Panc1 (cell line): ENCODE data around the gene LRSAM1. TPM values are rescaled to one million over a fixed set of nuclear protein-coding genes. Genes with fewer than 3 reads are reported as not detected.

ENCODE experiments used
- ATAC-seq: fragments of 200-7000 bp; cut with Tn5 transposase; 2 replicates; pipeline ENCODE4 v1.9.1; 2020; ENCODE audit warnings: mild to moderate bottlenecking, moderate library complexity
- BruUV-seq: library from RNA; stranded (reverse); fragments of 400-500 nt; replicated peaks from 2 replicates; lab custom pipeline; 2021; lab: Mats Ljungman, UMichigan
- CTCF ChIA-PET: fragments of 300-600 bp; sonication (Branson Sonifier 250); formaldehyde crosslinking; loops from one replicate; lab custom pipeline; 2022; ENCODE audit warnings: antibody characterized with exemption; lab: Charles Lee
- POLR2A ChIA-PET: fragments of 300-600 bp; sonication (Branson Sonifier 250); formaldehyde crosslinking; loops from one replicate; lab custom pipeline; 2022; ENCODE audit warnings: antibody characterized with exemption; lab: Charles Lee
- DNase-seq: peaks from one replicate; pipeline ENCODE4 v3.0.0-alpha.2; 2010; ENCODE audit warnings: low read depth, low spot score
- H3K27ac ChIP-seq: 2 replicates; pipeline ENCODE4 v1.5.1; 2011; ENCODE audit warnings: mild to moderate bottlenecking, low read length, inconsistent platforms
- H3K27me3 ChIP-seq: fragments of 200-500 bp; sonication (Bioruptor generic); 2 replicates; pipeline ENCODE4 v1.6.0; 2014; ENCODE audit warnings: low read length, inconsistent platforms; ENCODE audit not compliant: control insufficient read depth, insufficient read depth
- H3K36me3 ChIP-seq: fragments of 200-500 bp; sonication (Bioruptor generic); 2 replicates; pipeline ENCODE4 v1.5.1; 2014; ENCODE audit warnings: inconsistent platforms, mild to moderate bottlenecking, low read length, moderate library complexity; ENCODE audit not compliant: control insufficient read depth, insufficient read depth
- H3K4me1 ChIP-seq: 2 replicates; pipeline ENCODE4 v1.5.1; 2011; ENCODE audit warnings: inconsistent platforms, mild to moderate bottlenecking, low read length, moderate library complexity; ENCODE audit not compliant: control insufficient read depth, insufficient read depth
- H3K4me3 ChIP-seq, 2 experiments: 2 replicates each; pipeline ENCODE4 v1.5.1; 2011 to 2012; ENCODE audit warnings: low read depth in 2 of 2, low read length in 2 of 2, mild to moderate bottlenecking in 2 of 2, inconsistent platforms in 1 of 2, moderate library complexity in 1 of 2
- H3K9me3 ChIP-seq: fragments of 200-500 bp; sonication (Bioruptor generic); 2 replicates; pipeline ENCODE4 v1.5.1; 2014; ENCODE audit warnings: low read depth, mild to moderate bottlenecking, inconsistent platforms, low read length, moderate library complexity; ENCODE audit not compliant: control insufficient read depth, insufficient read depth
- POLR2AphosphoS5 ChIP-seq: IDR thresholded peaks from 2 replicates; pipeline ENCODE4 v1.6.1; 2012; ENCODE audit warnings: mild to moderate bottlenecking, low read depth, low read length, moderate library complexity
- SIN3A ChIP-seq: IDR thresholded peaks from 2 replicates; pipeline ENCODE4 v1.6.1; 2012; ENCODE audit warnings: low read depth, mild to moderate bottlenecking, low read length, moderate library complexity, borderline replicate concordance; ENCODE audit not compliant: insufficient read depth
- TCF7L2 ChIP-seq: IDR thresholded peaks from 2 replicates; pipeline ENCODE4 v1.6.1; 2011; ENCODE audit warnings: mild to moderate bottlenecking, low read depth, low read length, inconsistent platforms
- in situ Hi-C: cut with HindIII; loops from 2 replicates; pipeline ENCODE4 v1.10.0; 2016; ENCODE audit warnings: low sequenced_read_pairs, low pct_unique_long_range_greater_than_20kb
- intact Hi-C: fragments of 100-400 bp; cut with micrococcal nuclease; formaldehyde crosslinking; loops from one replicate; pipeline ENCODE4 v1.10.0; 2022; ENCODE audit not compliant: unreplicated experiment
- total RNA-seq: library from RNA; stranded (reverse); gene quantifications from one replicate; pipeline ENCODE4 v1.2.1, GENCODE V29; 2021; ENCODE audit not compliant: unreplicated experiment
- TF ChIP-seq, protein P1 (sequence below), 2 experiments: IDR thresholded peaks; 2 replicates each; pipeline ENCODE4 v1.6.1; 2011 to 2012; ENCODE audit warnings: low read depth in 2 of 2, control low read depth in 1 of 2, low read length in 1 of 2, mild to moderate bottlenecking in 1 of 2, moderate library complexity in 1 of 2; ENCODE audit not compliant: insufficient read depth in 1 of 2
- TF ChIP-seq, protein P2 (sequence below): fragments of 450-650 bp; IDR thresholded peaks from 2 replicates; pipeline ENCODE4 v1.5.1; 2017; ENCODE audit warnings: mild to moderate bottlenecking

Gene LRSAM1
- total RNA-seq, 1 experiment from 2014 or later = 15.4 TPM

DNA sequence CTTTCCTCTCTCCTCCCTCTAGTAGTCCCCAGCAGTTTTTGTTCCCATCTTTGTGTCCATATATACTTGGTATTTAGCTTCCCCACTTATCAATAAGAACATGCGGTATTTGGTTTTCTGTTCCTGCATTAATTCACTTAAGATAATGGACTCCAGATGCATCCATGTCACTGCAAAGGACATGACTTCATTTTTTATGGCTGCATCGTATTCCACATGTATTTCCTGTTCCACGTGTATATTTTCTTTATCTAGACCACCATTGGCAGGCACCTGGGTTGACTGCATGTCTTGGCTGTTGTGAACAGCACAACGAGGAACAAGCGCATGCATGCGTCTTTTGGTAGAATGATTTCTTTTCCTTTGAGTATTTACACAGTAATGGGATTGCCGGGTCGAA is 20.9 kb upstream of the LRSAM1 start:
- no peaks in the 10 kb centered on the region for H3K27me3 ChIP-seq
- in situ Hi-C loops = no loop called here
- no peaks in the 10 kb centered on the region for H3K9me3 ChIP-seq
- ATAC-seq (no peak), DNase-seq (no peak)
- peaks cover 3% of the 10 kb centered on the region; the same call in 1 of the 2 replicates for H3K4me1 ChIP-seq
- BruUV-seq = no TSS peak
- CTCF ChIA-PET = no interaction called here
- TF ChIP-seq, protein P1, sequence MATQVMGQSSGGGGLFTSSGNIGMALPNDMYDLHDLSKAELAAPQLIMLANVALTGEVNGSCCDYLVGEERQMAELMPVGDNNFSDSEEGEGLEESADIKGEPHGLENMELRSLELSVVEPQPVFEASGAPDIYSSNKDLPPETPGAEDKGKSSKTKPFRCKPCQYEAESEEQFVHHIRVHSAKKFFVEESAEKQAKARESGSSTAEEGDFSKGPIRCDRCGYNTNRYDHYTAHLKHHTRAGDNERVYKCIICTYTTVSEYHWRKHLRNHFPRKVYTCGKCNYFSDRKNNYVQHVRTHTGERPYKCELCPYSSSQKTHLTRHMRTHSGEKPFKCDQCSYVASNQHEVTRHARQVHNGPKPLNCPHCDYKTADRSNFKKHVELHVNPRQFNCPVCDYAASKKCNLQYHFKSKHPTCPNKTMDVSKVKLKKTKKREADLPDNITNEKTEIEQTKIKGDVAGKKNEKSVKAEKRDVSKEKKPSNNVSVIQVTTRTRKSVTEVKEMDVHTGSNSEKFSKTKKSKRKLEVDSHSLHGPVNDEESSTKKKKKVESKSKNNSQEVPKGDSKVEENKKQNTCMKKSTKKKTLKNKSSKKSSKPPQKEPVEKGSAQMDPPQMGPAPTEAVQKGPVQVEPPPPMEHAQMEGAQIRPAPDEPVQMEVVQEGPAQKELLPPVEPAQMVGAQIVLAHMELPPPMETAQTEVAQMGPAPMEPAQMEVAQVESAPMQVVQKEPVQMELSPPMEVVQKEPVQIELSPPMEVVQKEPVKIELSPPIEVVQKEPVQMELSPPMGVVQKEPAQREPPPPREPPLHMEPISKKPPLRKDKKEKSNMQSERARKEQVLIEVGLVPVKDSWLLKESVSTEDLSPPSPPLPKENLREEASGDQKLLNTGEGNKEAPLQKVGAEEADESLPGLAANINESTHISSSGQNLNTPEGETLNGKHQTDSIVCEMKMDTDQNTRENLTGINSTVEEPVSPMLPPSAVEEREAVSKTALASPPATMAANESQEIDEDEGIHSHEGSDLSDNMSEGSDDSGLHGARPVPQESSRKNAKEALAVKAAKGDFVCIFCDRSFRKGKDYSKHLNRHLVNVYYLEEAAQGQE (IDR thresholded peaks at IDR 0.05; ENCODE audit: insufficient read depth in 1 of 2, low read depth in 2 of 2, low read length in 1 of 2) = no peak
- TF ChIP-seq TCF7L2 (no peak), POLR2AphosphoS5 (no peak), SIN3A (no peak)
- TF ChIP-seq, protein P2, sequence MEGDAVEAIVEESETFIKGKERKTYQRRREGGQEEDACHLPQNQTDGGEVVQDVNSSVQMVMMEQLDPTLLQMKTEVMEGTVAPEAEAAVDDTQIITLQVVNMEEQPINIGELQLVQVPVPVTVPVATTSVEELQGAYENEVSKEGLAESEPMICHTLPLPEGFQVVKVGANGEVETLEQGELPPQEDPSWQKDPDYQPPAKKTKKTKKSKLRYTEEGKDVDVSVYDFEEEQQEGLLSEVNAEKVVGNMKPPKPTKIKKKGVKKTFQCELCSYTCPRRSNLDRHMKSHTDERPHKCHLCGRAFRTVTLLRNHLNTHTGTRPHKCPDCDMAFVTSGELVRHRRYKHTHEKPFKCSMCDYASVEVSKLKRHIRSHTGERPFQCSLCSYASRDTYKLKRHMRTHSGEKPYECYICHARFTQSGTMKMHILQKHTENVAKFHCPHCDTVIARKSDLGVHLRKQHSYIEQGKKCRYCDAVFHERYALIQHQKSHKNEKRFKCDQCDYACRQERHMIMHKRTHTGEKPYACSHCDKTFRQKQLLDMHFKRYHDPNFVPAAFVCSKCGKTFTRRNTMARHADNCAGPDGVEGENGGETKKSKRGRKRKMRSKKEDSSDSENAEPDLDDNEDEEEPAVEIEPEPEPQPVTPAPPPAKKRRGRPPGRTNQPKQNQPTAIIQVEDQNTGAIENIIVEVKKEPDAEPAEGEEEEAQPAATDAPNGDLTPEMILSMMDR = no peak
- H3K27ac ChIP-seq = no peak overlapping the region
- no peak overlapping the region for H3K4me3 ChIP-seq
- POLR2A ChIA-PET = no interaction called here
- H3K36me3 ChIP-seq = no peaks in the 10 kb centered on the region; the same call in 1 of the 2 replicates
- intact Hi-C loops = no loop called here

GRCh38 chr9:127437497-127438264 is 13.6 kb upstream of the LRSAM1 start:
- POLR2A ChIA-PET = no interaction called here
- BruUV-seq = no TSS peak
- H3K36me3 ChIP-seq = peaks cover 3% of the 10 kb centered on the region; the same call in 1 of the 2 replicates
- H3K4me3 ChIP-seq = no peak overlapping the region
- intact Hi-C loops (no loop called here), in situ Hi-C loops (no loop called here)
- no peaks in the 10 kb centered on the region for H3K9me3 ChIP-seq
- H3K27me3 ChIP-seq = no peaks in the 10 kb centered on the region
- no peaks in the 10 kb centered on the region for H3K4me1 ChIP-seq
- H3K27ac ChIP-seq = no peak overlapping the region
- DNase-seq (no peak), ATAC-seq (no peak)
- TF ChIP-seq, protein P2 = no peak; the same call in 1 of the 2 replicates
- TF ChIP-seq POLR2AphosphoS5 (no peak), TCF7L2 (no peak), SIN3A (no peak)
- TF ChIP-seq, protein P1 (IDR thresholded peaks at IDR 0.05; ENCODE audit: insufficient read depth in 1 of 2, low read depth in 2 of 2, low read length in 1 of 2) = no peak
- CTCF ChIA-PET = no interaction called here
